Uterus (tissue), 2 donors: ENCODE data around the gene SNRPD3.

Experiments used
- CTCF ChIP-seq, 4 experiments: fragments of 200-600 bp in 2 of 4; fragments of 450-650 bp in 2 of 4; sonication (generic) in 2 of 4; IDR thresholded peaks; one replicate each; pipeline ENCODE4 v1.5.1; 2016 to 2019; ENCODE audit warnings: antibody characterized with exemption in 4 of 4, mild to moderate bottlenecking in 2 of 4, moderate library complexity in 1 of 4
- POLR2A ChIP-seq, 2 donors: fragments of 450-650 bp; IDR thresholded peaks; one replicate each; pipeline ENCODE4 v1.6.1; 2016; ENCODE audit warnings: antibody characterized with exemption in 2 of 2, mild to moderate bottlenecking in 1 of 2, moderate library complexity in 1 of 2

- TF ChIP-seq CTCF (IDR thresholded peaks at IDR 0.05) (peak; percentile 55 to 73 (median 69)), POLR2A (IDR thresholded peaks at IDR 0.05) (no peak)
These were observed 30.3 kb upstream of the SNRPD3 start for GRCh38 chr22:24525416-24526037.
